DND-41 (cell line): ENCODE results near the gene RPL7A.

Experiments used
- CTCF ChIP-seq: IDR thresholded peaks from 2 replicates; pipeline ENCODE4 v1.5.1; 2012; ENCODE audit warnings: borderline replicate concordance, low read length, moderate library complexity, mild to moderate bottlenecking; ENCODE audit not compliant: poor library complexity, severe bottlenecking; ENCODE audit errors: extremely low read depth
- EZH2 ChIP-seq: IDR thresholded peaks from 3 replicates; pipeline ENCODE4 v1.6.1; 2012; ENCODE audit warnings: borderline replicate concordance, low read depth, mild to moderate bottlenecking, moderate library complexity, low read length, inconsistent platforms; ENCODE audit not compliant: severe bottlenecking

GRCh38 chr9:133375116-133375723 lies 27.2 kb downstream of the RPL7A start:
- TF ChIP-seq CTCF (peak; percentile 56), EZH2 (no peak)
